DMS79 treated with DMSO at 0.1 percent for 48 hours (cell line): ENCODE measurements around the gene EMC10.

Experiments used
- DNase-seq: peaks from one replicate; lab custom pipeline; 2025; lab: John Stamatoyannopoulos, UW

Gene EMC10

DNA sequence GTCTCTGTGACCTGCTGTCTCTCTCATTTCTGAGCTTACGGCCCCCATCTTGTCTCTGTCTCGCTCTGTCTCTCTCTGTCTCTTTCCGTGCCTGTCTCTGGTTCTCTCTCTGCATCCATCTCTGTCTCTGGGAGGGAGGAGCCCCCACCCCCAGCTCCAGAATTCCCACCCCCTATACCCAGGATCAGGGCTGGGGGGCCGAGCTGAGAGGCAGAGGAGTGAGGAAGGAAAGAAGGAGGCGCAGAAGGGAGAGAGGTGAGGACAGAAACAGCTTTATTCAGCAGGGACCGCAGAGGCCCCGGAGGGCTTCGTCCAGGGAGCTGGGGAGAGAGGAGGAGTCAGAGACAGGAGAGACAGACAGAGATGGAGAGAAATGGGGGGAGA, 20.7 kb downstream of the EMC10 start:
- no peak for DNase-seq

DNA sequence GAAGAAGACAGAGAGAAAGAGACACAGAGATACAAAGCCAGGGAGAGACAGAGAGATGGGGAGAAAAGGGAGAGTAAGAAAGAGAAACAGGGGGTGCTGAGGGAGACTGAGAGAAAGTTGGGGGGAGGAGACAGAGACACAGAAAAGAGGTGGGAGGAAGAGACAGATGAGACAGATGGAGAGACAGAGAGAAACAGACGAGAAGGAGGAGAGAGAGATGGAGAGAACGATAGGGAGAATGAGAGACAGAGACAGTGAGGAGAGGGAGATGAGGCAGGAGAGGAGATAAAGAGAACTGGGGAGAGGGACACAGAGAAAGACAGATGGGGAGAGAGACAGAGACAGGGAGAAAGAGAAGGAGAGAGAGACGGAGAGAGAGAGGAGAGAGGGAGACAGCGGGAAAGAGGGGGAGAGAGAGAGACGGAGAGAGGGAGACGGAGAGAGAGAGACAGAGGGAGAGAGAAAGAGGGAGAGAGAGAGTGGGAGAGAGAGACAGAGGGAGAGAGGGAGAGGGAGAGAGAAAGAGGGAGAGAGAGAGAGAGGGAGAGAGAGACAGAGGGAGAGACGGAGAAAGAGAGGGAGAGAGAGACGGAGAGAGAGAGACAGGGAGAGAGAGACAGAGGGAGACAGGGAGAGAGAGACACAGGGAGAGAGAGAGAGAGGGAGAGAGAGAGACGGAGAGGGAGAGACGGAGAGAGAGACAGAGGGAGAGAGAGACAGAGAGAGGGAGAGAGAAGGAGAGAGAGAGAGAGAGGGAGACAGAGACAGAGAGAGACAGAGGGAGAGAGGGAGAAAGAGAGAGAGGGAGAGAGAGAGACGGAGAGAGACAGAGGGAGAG, 22.1 kb downstream of the EMC10 start:
- DNase-seq: no peak

DNA sequence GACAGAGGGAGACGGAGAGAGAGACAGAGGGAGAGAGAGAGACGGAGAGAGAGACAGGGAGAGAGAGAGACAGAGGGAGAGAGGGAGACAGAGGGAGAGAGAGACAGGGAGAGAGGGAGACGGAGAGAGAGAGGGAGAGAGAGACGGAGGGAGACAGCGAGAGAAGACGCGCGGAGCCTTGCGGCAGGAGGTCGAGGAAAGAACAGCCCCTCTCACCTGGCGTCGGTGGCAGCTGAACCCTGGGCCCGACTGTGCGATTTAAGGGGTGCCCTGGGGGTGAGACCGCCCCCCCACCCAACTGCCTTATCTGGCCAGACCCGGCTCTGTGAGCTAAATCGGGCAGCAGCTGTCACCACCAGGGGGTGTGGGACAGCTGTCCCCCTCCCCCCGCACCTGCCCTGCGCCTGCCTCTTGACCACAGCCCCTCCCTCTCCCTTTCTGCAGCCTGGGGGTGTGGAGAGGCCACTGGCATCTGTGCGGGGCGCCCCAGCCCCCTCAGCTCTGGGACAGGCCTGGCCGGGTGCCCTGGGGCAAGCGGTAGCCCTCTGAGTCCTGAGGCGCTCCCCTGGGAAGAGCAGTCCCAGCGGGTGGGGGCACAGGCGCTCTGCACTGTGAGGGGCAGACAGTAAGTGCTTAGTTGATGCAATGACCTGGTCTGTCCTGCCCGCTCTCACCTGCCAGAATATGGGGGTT, 23.9 kb downstream of the EMC10 start:
- peak; percentile 29 for DNase-seq

DNA sequence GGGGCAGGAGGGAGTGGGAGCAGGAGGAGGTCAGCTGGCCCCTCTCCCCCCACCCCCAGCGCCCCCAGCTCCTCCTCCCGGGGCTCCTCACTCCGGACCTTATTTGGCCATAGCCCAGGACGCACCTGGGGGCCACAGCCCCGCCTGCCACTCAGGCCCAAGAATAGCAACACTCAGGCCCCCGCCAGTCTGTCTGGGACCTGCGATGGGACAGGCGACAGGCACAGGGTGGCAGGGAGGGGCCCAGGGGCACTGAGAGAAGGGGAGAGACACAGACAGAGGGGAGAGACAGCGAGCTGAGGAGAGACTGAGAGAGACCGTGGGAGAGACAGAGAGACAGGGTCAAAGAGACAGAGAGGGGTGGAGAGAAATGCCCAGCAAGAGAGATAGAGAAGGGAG, 24.4 kb downstream of the EMC10 start:
- DNase-seq: no peak

DNA sequence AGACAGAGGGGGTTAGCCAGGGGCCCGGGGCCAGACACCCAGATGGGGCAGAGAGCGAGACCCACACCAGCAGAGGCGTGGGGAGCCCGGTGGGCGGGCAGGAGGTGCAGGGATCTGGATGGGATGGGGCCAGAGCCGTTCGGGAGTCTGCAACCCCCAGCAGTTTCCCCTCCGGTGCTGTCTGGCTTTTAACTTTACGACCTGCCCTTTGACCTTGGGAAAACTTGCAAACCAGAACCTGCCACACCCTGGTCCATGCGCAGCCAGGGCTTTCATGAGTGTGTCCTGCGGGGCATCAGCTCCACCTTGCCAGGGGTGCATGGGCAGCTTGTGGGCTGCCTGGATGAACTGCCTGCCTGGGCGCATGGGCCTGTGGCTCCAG, 24.9 kb downstream of the EMC10 start:
- DNase-seq: no peak

DNA sequence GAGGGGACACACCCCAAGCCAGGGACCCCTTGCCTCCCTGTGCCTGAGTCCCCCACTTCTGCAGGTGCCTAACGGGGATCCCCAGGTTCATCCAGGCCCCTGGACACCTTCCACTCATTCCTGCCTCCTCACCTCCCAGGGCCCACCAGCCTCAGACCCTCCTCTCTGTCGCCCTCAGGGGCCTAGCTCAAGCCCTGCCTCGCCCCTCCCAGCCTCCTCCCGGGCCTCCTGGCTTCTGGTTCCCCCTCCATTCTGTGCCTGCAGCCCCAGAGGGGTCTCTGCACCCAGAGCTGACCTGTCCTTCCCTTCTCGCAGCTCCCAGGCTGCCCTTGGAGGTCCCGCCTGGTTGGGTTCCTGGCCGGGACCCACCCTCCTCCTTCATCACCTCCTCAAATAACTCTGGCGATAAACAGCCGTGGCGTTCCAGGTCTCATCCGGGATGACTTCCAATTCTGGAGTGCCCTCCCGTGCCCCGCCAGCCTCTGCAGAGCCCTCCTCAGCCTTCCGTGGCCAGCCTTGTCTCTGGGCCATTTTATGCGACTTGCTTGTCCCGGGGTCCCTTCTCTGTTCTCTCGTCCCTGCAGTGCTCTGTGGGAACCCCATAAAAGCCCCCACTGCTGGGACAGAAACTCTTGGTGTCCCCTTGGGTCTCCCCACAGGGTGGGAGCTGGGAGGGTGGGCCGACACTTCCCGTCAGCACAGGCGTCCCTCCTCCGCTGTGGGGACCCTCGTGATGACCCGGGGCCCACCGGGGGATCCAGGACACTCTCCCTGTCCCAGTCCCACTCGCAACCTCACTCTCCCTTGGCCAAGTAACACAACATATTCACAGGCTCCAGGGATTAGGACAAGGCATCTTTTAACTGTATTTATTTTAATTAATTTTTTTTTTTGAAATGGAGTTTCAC, 25.5 kb downstream of the EMC10 start:
- DNase-seq: peak; percentile 76

DNA sequence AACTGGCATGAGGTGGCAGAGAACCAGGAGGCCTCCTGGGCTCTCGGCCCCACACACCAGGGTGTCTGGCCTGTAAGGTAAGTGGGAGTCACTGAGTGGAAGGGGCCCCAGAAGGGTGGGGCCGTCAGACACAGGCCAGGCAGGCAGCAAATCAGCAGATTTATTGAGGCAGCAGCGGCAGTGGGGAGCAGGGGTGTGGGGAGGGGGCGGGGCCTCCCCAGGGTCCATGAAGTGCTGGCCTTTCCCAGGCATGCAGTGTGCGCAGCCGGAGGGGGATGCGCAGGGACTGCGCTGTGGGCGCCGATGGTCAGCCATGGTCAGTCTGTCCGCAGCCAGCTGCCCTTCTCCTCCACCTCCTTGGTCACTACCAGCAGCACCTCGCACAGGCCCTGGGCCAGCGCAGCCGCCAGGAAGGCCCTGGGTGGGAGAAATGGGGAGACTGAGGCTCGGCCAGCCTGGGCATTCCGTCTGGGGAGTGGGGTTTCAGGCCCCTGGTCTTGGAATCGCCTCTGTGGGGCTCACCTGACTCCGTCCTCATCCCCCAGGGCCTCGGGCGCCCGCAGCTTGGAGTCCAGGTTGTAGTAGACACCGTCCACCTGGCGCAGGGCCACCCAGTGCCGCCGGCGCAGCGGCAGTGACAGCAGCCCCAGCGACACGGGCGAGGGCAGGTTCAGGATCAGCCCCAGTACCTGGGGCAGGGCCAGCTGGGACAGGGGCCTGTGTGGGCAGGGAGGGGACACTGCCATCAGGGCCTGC, 29.7 kb downstream of the EMC10 start:
- no peak for DNase-seq

DNA sequence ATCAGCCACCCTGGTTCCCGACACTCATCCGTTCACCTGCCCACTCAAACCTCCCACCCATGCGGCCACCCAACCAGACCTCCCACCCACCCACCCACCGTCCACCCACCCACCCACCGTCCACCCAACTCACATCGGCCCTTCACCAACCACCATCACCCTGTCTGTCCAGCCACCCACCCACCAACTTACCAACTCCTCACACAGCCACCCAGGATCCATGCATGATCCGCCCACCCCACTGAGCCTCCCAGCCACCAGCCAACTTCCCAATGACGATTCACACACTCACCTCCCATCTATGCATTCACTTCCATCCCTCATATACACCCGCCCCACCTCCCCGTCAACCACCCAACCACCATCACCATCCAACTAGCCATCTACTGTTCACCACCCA, 30.4 kb downstream of the EMC10 start:
- DNase-seq: no peak

DNA sequence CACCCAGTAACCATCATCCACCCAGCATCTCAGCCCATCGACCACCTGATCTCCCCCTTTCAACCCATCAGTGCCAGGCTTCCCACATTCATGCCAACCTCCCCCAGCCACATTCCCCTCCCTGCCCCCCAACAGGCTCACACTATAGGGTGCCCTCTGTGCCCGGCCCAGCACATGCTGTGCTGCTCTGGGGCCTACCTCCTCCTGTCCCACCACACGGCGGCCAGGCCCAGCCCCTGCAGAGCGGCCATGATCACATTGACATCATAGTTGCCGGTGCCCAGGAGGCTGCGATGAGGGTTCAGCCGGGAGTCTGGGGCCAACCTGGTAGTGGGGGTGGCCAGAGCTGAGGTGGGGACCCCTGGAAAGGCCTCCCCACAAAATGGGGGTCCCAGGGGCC, 31.1 kb downstream of the EMC10 start:
- DNase-seq: no peak

DNA sequence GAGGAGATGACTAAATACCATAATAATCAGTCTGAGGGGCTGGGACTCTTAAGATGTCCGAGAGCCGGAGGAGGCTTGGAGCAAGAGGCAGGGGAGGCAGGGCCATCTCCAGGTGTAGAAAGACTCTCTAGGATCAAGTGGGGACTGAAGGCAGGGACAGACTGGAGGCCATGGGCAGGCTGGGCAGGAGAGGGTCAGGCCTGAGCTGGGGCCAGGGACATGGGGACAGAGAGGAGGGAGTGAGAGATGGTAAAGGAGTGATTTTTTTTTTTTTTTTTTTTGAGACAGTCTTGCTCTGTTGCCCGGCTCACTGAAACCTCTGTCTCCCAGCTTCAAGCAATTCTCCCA, 32.5 kb downstream of the EMC10 start:
- no peak for DNase-seq

DNA sequence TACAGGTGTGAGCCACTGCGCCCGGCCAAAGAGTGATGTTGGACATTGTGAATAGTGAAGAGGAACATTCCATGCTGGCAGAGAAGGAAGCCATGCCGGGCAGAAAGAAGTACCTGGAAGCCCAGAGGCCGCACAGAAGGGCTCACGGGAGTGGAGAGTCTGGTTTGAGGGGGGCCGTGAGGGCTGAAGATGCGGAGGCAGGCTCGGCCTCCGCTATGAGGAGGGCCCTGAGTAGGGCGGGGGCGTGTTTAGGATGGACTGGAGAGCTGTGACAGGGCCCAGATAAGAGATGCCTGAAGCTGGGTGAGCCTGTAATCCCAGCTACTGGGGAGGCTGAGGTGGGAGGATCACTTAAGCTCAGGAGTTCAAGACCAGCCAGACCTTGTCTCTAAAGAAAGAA, 33.1 kb downstream of the EMC10 start:
- DNase-seq: no peak

DNA sequence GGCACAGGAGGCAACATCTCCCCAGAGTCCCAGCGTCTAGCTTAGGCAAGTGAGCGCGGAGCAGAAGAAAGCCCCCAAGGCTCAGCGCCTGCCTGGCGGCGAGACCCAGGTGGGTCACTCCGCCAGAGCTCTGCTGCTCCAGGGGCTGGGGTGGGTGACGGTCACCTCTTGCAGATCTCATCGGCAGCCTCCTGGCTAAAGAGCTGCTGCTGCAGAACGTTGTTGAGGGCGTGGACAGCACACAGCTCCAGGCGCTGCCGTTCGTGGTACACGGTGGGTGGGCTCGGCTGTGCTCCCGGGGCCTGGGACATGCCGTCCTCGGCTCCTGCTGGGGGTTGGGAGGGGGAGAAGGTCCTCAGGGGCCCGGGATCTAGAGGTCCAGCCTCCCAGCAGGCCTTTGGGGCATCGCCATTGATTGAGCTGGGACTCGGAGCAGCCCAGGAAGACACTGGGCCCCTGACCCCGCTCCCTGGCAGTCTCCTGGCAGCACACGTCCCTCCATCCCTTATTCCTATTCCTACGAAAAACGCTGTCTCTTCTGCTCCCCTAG, 33.9 kb downstream of the EMC10 start:
- DNase-seq: no peak

DNA sequence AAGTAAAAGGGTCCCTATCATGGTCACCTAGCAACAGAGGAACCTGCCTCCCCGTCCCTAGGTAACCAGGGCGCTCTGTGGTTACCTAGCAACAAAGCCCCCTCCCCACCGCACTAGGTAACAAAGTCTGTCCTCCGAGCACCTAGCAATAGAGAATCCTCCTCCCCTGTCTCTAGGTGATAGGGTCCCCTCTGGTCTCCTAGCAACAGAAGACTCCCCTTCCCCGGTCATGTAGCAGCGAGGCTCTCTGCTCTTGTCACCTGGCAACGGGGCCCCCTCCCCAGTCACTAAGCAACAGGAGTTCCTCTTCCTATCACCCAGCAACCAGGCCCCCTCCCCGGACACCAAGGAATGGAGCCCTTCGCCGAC, 34.4 kb downstream of the EMC10 start:
- peak; percentile 96 for DNase-seq

DNA sequence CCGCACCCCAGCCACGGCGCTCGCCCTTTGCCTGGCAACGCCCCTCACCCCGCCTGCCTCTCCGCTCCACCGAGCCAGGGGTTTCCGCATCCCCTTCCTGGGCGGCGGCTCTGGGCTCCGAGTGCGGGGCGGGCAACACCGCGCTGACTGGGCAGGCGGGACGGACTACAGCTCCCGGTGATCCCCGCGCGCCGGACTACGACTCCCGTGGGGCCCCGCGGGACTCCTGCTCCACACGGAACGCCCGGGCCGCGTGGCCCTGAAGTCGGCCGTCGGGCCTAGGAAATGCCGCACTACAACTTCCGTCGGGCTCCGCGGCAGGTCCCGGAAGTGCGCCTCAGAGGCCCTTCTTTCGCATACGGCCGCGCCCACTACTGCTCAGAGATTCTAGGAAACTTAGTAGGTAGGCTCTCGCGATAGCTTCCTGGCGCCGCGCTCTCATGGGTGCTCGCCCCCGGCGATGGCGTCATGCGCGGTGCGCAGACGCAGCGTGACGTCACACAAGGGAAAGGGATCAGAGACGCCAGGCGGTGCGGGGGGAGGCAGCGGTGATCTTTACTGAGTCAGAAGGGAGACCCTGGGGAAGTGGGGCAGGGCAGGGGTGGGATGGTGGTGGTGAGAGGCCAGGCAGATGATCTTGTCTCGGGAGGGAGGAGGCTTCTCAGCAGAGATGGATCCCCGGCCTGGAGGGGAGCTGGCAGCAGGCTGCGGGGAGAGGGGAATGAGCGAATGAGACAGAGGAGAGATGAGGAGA, 34.9 kb downstream of the EMC10 start, which contains the start of gene JOSD2:
JOSD2 (minus strand) TSS at position 123 of the 754 bp plus-strand sequence. CDS start 760 bp downstream, outside the sequence.
- DNase-seq: peak; percentile 97

DNA sequence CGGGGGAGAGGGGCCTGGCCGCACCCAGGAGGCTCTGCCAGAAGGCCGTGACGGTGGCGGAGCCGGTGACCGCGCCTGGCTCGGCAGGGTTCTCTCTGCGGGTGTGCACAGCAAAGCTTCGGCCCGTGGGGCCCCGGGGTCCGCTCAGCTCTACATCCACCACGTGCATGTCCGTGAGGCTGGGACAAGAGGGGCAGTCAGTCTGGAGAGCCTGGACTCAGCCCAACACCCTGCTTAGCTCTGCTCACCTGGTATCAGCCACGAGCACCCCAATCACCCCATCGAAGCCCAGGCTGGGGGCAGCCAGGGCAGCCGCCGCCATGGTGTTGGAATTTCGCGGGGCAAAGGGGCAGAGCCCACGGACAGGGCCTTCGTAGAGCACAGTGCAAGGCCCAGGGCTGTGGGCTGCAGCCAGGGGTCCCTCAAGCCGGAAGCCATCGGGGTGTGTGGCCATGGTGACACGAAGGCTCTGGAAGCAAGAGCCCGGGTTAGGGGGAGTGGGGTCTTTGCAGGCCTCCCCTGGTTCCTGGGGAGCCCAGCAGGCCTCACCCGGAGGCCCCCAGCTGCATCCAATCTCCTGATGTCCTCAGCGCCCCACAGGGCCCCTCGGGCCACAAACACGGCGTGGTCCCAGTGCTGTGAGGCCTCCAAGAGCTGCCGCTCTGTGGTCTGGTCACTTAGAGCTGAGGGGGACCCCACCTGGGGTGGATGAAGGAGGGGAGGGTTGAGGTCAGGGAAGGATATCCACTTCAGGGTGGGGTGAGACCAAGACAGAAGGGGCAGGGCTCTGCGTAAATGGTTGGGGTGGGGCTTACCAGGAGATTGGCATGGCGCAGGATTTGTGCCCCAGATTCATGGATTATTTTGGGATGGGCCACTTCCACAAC, 36.0 kb downstream of the EMC10 start:
- no peak for DNase-seq

DNA sequence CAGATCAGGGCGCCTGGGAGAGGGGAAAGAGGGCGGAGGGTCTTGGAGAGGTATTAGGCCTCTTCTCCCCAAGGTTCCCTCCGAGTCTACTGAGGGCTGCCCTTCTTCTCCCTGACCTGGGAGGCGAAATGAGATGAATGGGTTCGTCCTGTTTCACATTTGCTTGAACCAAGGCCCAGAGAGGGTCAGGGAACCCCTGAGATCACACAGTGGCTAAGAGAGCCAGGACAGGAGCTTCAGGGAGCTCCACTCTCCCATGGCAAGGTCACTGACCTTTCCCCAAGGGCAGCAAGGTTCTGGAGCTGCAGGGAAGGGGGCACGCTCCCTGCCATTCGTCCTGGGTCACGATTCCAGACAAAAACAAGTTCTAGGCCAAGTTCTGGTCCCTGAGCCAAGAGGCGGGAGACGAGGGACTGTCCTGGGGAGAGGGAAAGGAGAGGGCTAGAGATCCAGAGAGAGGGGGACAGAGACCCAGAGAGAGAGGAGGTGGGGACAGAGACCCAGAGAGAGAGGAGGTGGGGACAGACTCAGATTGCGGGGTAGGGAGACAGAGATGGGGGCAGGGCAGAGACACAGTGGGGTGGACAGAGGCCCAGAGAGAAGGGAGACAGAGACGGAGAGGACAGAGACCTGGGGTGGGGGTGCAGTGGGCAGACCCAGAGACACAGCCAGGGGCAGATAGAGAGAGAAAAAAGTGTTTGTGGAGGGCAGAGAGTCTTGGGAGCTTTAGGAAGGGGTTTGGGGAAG, 36.9 kb downstream of the EMC10 start:
- no peak for DNase-seq

DNA sequence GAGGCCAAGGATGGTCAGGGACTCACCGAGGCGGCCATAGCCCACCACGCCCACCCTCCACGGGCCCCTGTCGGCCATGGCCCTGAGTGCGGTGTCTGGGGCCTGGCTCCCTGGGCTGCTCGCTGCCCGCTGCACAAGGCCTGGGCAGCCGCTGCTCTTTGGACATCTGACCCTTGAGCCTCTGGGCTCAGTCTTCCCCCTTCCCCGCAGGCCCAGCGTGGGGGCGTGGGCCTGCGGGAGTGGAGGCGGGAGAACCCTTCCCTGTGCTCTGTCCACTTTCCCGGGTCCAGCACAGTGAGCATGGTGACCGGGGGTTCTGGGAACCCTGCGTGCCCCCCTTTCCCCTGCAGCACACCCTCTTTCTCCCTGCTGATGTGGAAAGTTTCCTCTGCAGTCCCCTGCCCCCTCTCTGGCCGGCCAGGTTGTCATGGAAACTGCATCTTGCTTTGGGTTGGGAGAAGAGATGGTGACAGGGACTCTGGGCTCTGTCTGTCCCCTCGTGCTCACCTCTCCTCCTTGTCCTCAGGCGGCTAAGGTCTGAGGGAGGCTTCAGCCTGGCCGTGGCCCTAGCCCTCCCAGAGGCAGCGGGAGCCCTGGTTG, 37.5 kb downstream of the EMC10 start, which contains the start of gene ASPDH:
ASPDH (minus strand) TSS at position 168 of the 600 bp plus-strand sequence; CDS start at position 78, 90 bp downstream.
- DNase-seq: no peak

DNA sequence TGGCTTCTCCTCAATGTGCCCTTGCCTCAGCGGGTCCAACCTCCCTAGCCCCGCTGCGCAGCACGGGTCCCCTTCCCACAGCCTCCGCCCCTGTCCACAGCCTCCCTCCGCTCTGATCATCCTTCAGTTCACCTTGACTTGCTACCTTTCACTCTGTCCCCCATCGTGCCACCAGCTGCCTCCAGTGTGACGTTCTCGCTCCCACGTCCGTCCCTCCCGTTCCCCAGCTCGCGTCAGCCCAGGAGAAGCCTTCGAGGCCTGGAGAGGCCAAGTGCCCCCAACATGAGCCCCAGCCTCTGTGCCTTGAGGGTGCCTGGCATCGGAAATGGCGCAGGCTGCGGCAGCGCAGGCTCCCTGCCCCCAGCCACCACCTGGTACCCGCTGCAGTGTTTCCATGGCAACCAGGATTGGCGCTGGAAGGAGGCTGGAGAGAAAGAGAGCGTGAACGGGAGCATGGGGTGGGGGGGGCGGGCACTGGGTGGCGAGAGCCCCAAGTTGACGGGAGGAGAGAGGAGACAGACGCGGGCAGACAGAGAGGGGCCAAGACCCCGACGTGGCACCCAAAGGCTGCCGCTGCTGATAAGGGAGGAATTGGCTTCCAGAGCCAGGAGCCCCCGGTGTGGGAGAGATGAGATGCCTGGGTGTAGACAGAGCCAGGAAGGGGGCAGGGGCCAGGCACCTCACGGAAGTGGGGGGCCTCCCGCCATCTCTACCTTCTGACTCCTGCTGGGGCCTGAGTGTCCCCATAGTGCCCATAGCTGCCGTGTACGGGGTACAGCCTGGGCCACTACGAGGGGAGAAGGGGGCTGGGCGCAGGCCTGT, 38.2 kb downstream of the EMC10 start:
- peak; percentile 79 for DNase-seq
